Spleen (tissue), 11 donors: ENCODE results near the gene GRM8. TPM values are rescaled to one million over a fixed set of nuclear protein-coding genes. Genes with fewer than 3 reads are reported as not detected.

Experiments used
- DNase-seq: peaks from one replicate; pipeline ENCODE4 v3.0.0-alpha.2; 2020
- H3K27ac ChIP-seq, 8 donors: fragments of 200-600 bp; sonication (generic) in 7 of 8; 1 replicate in 4 of 8; 2 replicates in 4 of 8; pipeline versions ENCODE4 v1.5.0 to v1.8.0; 2016 to 2021; ENCODE audit warnings: inconsistent platforms in 4 of 8, mild to moderate bottlenecking in 4 of 8, moderate library complexity in 1 of 8
- H3K27me3 ChIP-seq, 7 donors: fragments of 200-600 bp; sonication (generic) in 6 of 7; replicated peaks in 1 of 7; 1 replicate in 4 of 7; 2 replicates in 3 of 7; pipeline versions ENCODE4 v1.5.0 to v1.8.0; 2016 to 2021; ENCODE audit warnings: inconsistent platforms in 3 of 7, mild to moderate bottlenecking in 1 of 7
- H3K36me3 ChIP-seq, 6 donors: fragments of 200-600 bp; sonication (generic) in 5 of 6; 1 replicate in 4 of 6; 2 replicates in 2 of 6; pipeline versions ENCODE4 v1.5.0 to v1.8.0; 2016 to 2021; ENCODE audit warnings: inconsistent platforms in 2 of 6
- H3K4me1 ChIP-seq, 6 donors: fragments of 200-600 bp; sonication (generic) in 5 of 6; 1 replicate in 3 of 6; 2 replicates in 3 of 6; pipeline versions ENCODE4 v1.5.0 to v1.8.0; 2016 to 2021; ENCODE audit warnings: inconsistent platforms in 3 of 6
- H3K4me3 ChIP-seq, 8 donors: fragments of 200-600 bp; sonication (generic) in 7 of 8; 1 replicate in 4 of 8; 2 replicates in 4 of 8; pipeline versions ENCODE4 v1.5.0 to v1.8.0; 2016 to 2021; ENCODE audit warnings: inconsistent platforms in 4 of 8, mild to moderate bottlenecking in 4 of 8, moderate library complexity in 2 of 8
- H3K9me3 ChIP-seq, 8 donors: fragments of 200-600 bp; sonication (generic) in 7 of 8; 1 replicate in 4 of 8; 2 replicates in 4 of 8; pipeline versions ENCODE4 v1.5.0 to v1.8.0; 2016 to 2021; ENCODE audit warnings: inconsistent platforms in 4 of 8
- POLR2A ChIP-seq, 3 donors: fragments of 450-650 bp; IDR thresholded peaks; one replicate each; pipeline ENCODE4 v1.5.1; 2017; ENCODE audit warnings: antibody characterized with exemption in 3 of 3, mild to moderate bottlenecking in 1 of 3
- POLR2AphosphoS5 ChIP-seq, 3 donors: sonication (generic); formaldehyde crosslinking; IDR thresholded peaks; one replicate each; pipeline ENCODE4 v1.5.1; 2017; ENCODE audit warnings: antibody characterized with exemption in 3 of 3
- WGBS, 5 donors: extraction: QIAGEN DNeasy Blood & Tissue Kit in 3 of 5; methylation state at CpG; one replicate each; pipeline versions ENCODE4 v1.1.5 to v1.1.7; 2013 to 2018; 5-methylcytosine and 5-hydroxymethylcytosine counted together
- intact Hi-C: fragments of 100-400 bp; cut with DNase I; formaldehyde crosslinking; loops from one replicate; pipeline ENCODE4 v1.15.0; 2023; ENCODE audit warnings: low total_unique reads
- polyA plus RNA-seq, 3 donors: library from polyadenylated mRNA; stranded (reverse); fragments of 200-250 nt; gene quantifications; one replicate each; pipeline ENCODE4 v1.2.1, GENCODE V29; 2013
- total RNA-seq, 7 donors: library from RNA; depleted of rRNA in 3 of 7; stranded (reverse); fragments of >200 nt in 3 of 7; fragmentation: NEBNext Ultra II Directional in 4 of 7; extraction: Animal tissue kit (Norgen Biotek cat#: 25700) in 4 of 7; gene quantifications; one replicate each; pipeline versions ENCODE4 v1.1.0 to v1.2.1, GENCODE V29; 2016 to 2021
- TF ChIP-seq, protein P1 (sequence below), 11 experiments: fragments of 200-600 bp in 7 of 11; fragments of 450-650 bp in 4 of 11; sonication (generic) in 4 of 11; IDR thresholded peaks in 8 of 11; conservative IDR thresholded peaks in 3 of 11; 1 replicate in 7 of 11; 2 replicates in 4 of 11; pipeline versions ENCODE4 v1.4.0 to v1.8.0; 2016 to 2021; ENCODE audit warnings: antibody characterized with exemption in 11 of 11, inconsistent platforms in 4 of 11, mild to moderate bottlenecking in 1 of 11
- donor health status: healthy with polysubstance abuse.
- donor health status: DM: no; HTN: no; CAD: no; lungs with moderate emphysema.
- donor health status: DM: no; HTN: no; CAD: no.
- donor health status: Bipolar disorder and iron deficiency.
- donor health status: healthy.
- donor health status: DM: no; HTN: no; CAD: no.
- donor health status: DM: yes; HTN: yes; CAD: no.

Gene GRM8
- total and polyA plus RNA-seq, 10 donors, result 0.30 to 0.60 TPM; not detected in 8

- no peak for DNase-seq
- Histone ChIP-seq H3K9me3 (no peaks in the 10 kb centered on the region), H3K4me3 (no peak overlapping the region), H3K36me3 (no peaks in the 10 kb centered on the region), H3K27me3 (peaks cover 0 to 38% (median 4%) of the 10 kb centered on the region in 7 donors), H3K4me1 (no peaks in the 10 kb centered on the region), H3K27ac (no peak overlapping the region)
- WGBS, 5 donors, result 70 to 75% (median 73%) methylated on average over 6 of the region's 6 CpGs
- TF ChIP-seq, protein P1, sequence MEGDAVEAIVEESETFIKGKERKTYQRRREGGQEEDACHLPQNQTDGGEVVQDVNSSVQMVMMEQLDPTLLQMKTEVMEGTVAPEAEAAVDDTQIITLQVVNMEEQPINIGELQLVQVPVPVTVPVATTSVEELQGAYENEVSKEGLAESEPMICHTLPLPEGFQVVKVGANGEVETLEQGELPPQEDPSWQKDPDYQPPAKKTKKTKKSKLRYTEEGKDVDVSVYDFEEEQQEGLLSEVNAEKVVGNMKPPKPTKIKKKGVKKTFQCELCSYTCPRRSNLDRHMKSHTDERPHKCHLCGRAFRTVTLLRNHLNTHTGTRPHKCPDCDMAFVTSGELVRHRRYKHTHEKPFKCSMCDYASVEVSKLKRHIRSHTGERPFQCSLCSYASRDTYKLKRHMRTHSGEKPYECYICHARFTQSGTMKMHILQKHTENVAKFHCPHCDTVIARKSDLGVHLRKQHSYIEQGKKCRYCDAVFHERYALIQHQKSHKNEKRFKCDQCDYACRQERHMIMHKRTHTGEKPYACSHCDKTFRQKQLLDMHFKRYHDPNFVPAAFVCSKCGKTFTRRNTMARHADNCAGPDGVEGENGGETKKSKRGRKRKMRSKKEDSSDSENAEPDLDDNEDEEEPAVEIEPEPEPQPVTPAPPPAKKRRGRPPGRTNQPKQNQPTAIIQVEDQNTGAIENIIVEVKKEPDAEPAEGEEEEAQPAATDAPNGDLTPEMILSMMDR (IDR thresholded peaks at IDR 0.05 in 8 of 11, conservative IDR thresholded peaks at IDR 0.05 in 3 of 11), result no peak
- no peak for TF ChIP-seq POLR2A (IDR thresholded peaks at IDR 0.05)
- intact Hi-C loops, result no loop called here
These were observed 12.9 kb downstream of the GRM8 start for GRCh38 chr7:127239814-127240213.

DNA sequence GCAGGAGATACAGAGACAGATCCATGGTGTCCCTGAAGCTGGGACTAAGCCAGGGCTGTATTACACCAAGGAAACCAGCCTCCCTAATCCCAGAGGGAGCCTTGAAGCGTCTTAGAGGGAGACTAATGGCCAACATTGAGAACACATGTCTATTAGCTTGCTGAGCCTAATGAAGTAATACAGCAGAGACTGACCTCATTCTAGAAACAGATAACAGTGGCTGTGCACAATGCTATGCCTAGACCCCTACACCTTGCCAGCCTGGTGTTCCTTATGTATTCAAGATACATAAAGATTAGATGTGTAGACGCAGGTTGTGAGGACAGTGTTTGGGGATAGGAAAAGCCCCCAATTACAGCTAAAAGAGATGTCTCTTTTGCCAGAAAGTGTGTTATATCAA is 19.1 kb downstream of the GRM8 start:
- TF ChIP-seq POLR2AphosphoS5 (IDR thresholded peaks at IDR 0.05), result no peak
- TF ChIP-seq POLR2A (IDR thresholded peaks at IDR 0.05), result no peak
- TF ChIP-seq, protein P1 (IDR thresholded peaks at IDR 0.05 in 8 of 11, conservative IDR thresholded peaks at IDR 0.05 in 3 of 11), result no peak
- Histone ChIP-seq H3K4me3 (no peak overlapping the region), H3K4me1 (no peaks in the 10 kb centered on the region), H3K9me3 (no peaks in the 10 kb centered on the region), H3K36me3 (no peaks in the 10 kb centered on the region), H3K27me3 (peaks cover 0 to 30% (median 0%) of the 10 kb centered on the region in 7 donors), H3K27ac (no peak overlapping the region)
- WGBS, 5 donors, result 79 to 94% (median 84%) methylated on average over 2 of the region's 2 CpGs
- DNase-seq, result no peak
- intact Hi-C loops, result no loop called here

- H3K36me3 ChIP-seq, result no peaks in the 10 kb centered on the region
- H3K27ac ChIP-seq, result no peak overlapping the region
- H3K4me3 ChIP-seq, result no peak overlapping the region
- TF ChIP-seq POLR2AphosphoS5 (IDR thresholded peaks at IDR 0.05) (no peak), POLR2A (IDR thresholded peaks at IDR 0.05) (no peak)
- TF ChIP-seq, protein P1 (IDR thresholded peaks at IDR 0.05 in 8 of 11, conservative IDR thresholded peaks at IDR 0.05 in 3 of 11), result no peak
- no peaks in the 10 kb centered on the region for H3K9me3 ChIP-seq
- peaks cover 0 to 50% (median 3%) of the 10 kb centered on the region in 7 donors for H3K27me3 ChIP-seq
- DNase-seq, result no peak
- intact Hi-C loops, result no loop called here
- no peaks in the 10 kb centered on the region for H3K4me1 ChIP-seq
These were observed 21.3 kb downstream of the GRM8 start for GRCh38 chr7:127231415-127231814.

GRCh38 chr7:127230192-127230925 is 22.4 kb downstream of the GRM8 start:
- Histone ChIP-seq H3K36me3 (no peaks in the 10 kb centered on the region), H3K27me3 (peaks cover 0 to 53% (median 3%) of the 10 kb centered on the region in 7 donors), H3K9me3 (no peaks in the 10 kb centered on the region), H3K4me1 (no peaks in the 10 kb centered on the region), H3K27ac (no peak overlapping the region), H3K4me3 (no peak overlapping the region)
- 86 to 93% (median 90%) methylated on average over 3 of the region's 3 CpGs for WGBS, 5 donors
- no peak for DNase-seq
- TF ChIP-seq, protein P1 (IDR thresholded peaks at IDR 0.05 in 8 of 11, conservative IDR thresholded peaks at IDR 0.05 in 3 of 11), result no peak
- no peak for TF ChIP-seq POLR2A (IDR thresholded peaks at IDR 0.05)
- no peak for TF ChIP-seq POLR2AphosphoS5 (IDR thresholded peaks at IDR 0.05)
- intact Hi-C loops, result no loop called here
